HCT116 (cell line): ENCODE results near the gene PHF21B. TPM values are rescaled to one million over a fixed set of nuclear protein-coding genes. Genes with fewer than 3 reads are reported as not detected.

Source experiments
- ATAC-seq: fragments of 200-7000 bp; cut with Tn5 transposase; 2 replicates; pipeline ENCODE4 v1.9.1; 2020; ENCODE audit warnings: mild to moderate bottlenecking, moderate library complexity
- BruUV-seq: library from RNA; stranded (reverse); fragments of 400-500 nt; replicated peaks from 2 replicates; lab custom pipeline; 2021; lab: Mats Ljungman, UMichigan
- CTCF ChIA-PET: fragments of 300-600 bp; sonication (Branson Sonifier 250); formaldehyde crosslinking; loops from one replicate; lab custom pipeline; 2021; ENCODE audit warnings: antibody characterized with exemption; lab: Charles Lee
- POLR2A ChIA-PET: fragments of 300-600, 350-600 bp; sonication (Branson Sonifier 250); formaldehyde crosslinking; loops from one replicate; lab custom pipeline; 2021; ENCODE audit warnings: antibody characterized with exemption; lab: Charles Lee
- RAD21 ChIA-PET, 2 experiments: fragments of 300-600 bp; sonication (Branson Sonifier 250); formaldehyde crosslinking; loops; one replicate each; lab custom pipeline; 2023; ENCODE audit warnings: low total read pairs in 2 of 2; ENCODE audit not compliant: uncharacterized antibody in 2 of 2, unreplicated experiment in 2 of 2, low non-redundant PET in 1 of 2; lab: Charles Lee
- DNase-seq: peaks from one replicate; pipeline ENCODE4 v3.0.0-alpha.2; 2010; ENCODE audit warnings: low read depth, low spot score
- H2AFZ ChIP-seq: fragments of 200-600 bp; shearing (Covaris generic), sonication (generic); 2 replicates; pipeline ENCODE4 v1.6.1; 2017; ENCODE audit warnings: low read depth, mixed run types, mixed read lengths, antibody characterized with exemption, low read length; ENCODE audit not compliant: poor library complexity, severe bottlenecking
- H3K27ac ChIP-seq: 2 replicates; pipeline ENCODE4 v1.5.1; 2012; ENCODE audit warnings: low read depth, low read length
- H3K27me3 ChIP-seq: fragments of 200-600 bp; sonication (generic); 2 replicates; pipeline ENCODE4 v1.6.1; 2016; ENCODE audit warnings: mixed run types, low read length, mixed read lengths; ENCODE audit not compliant: insufficient read depth
- H3K36me3 ChIP-seq, 2 experiments: fragments of 200-500 bp in 1 of 2; fragments of 200-600 bp in 1 of 2; sonication (Bioruptor generic) in 1 of 2; sonication (generic) in 1 of 2; 2 replicates each; pipeline versions ENCODE4 v1.5.1 to v1.6.1; 2014 to 2016; ENCODE audit warnings: low read length in 2 of 2, inconsistent platforms in 1 of 2, mixed read lengths in 1 of 2, mixed run types in 1 of 2; ENCODE audit not compliant: insufficient read depth in 2 of 2, control insufficient read depth in 1 of 2
- H3K4me1 ChIP-seq, 2 experiments: fragments of 200-600 bp in 1 of 2; sonication (generic) in 1 of 2; 2 replicates each; pipeline versions ENCODE4 v1.5.1 to v1.6.1; 2012 to 2017; ENCODE audit warnings: low read length in 2 of 2, inconsistent platforms in 1 of 2, mild to moderate bottlenecking in 1 of 2, mixed read lengths in 1 of 2, mixed run types in 1 of 2, moderate library complexity in 1 of 2; ENCODE audit not compliant: insufficient read depth in 2 of 2, control insufficient read depth in 1 of 2
- H3K4me2 ChIP-seq: fragments of 200-600 bp; sonication (generic); 2 replicates; pipeline ENCODE4 v1.6.1; 2017; ENCODE audit warnings: mixed run types, low read length, mixed read lengths
- H3K4me3 ChIP-seq, 2 experiments: fragments of 200-600 bp in 1 of 2; sonication (generic) in 1 of 2; replicated peaks in 1 of 2; 2 replicates each; pipeline ENCODE4 v1.5.1; 2011 to 2016; ENCODE audit warnings: low read length in 2 of 2, control low read depth in 1 of 2, low read depth in 1 of 2, mild to moderate bottlenecking in 1 of 2, mixed read lengths in 1 of 2, mixed run types in 1 of 2
- H3K79me2 ChIP-seq: fragments of 200-600 bp; sonication (generic); 2 replicates; pipeline ENCODE4 v1.6.1; 2017; ENCODE audit warnings: mild to moderate bottlenecking, mixed run types, low read length, moderate library complexity, mixed read lengths; ENCODE audit not compliant: insufficient read depth
- H3K9ac ChIP-seq: fragments of 200-600 bp; sonication (generic); 2 replicates; pipeline ENCODE4 v1.6.1; 2016; ENCODE audit warnings: low read length, mixed read lengths
- H3K9me2 ChIP-seq: fragments of 200-600 bp; sonication (generic), shearing (Covaris generic); 2 replicates; pipeline ENCODE4 v1.6.1; 2017; ENCODE audit warnings: mixed run types, mild to moderate bottlenecking, moderate library complexity; ENCODE audit not compliant: insufficient read depth
- H3K9me3 ChIP-seq, 2 experiments: fragments of 200-500 bp in 1 of 2; fragments of 200-600 bp in 1 of 2; sonication (Bioruptor generic) in 1 of 2; sonication (generic) in 1 of 2; 2 replicates each; pipeline ENCODE4 v1.6.1; 2014 to 2017; ENCODE audit warnings: low read length in 2 of 2, mixed read lengths in 2 of 2, inconsistent platforms in 1 of 2, low read depth in 1 of 2, mild to moderate bottlenecking in 1 of 2, mixed run types in 1 of 2, moderate library complexity in 1 of 2; ENCODE audit not compliant: control insufficient read depth in 1 of 2, insufficient read depth in 1 of 2
- H4K20me1 ChIP-seq: fragments of 200-600 bp; sonication (generic), shearing (Covaris generic); 2 replicates; pipeline ENCODE4 v1.6.1; 2017; ENCODE audit warnings: mixed run types, mild to moderate bottlenecking, moderate library complexity; ENCODE audit not compliant: insufficient read depth
- ATF3 ChIP-seq: IDR thresholded peaks from 2 replicates; pipeline ENCODE4 v1.6.1; 2012
- CBX3 ChIP-seq: IDR thresholded peaks from 2 replicates; pipeline ENCODE4 v1.6.1; 2012; ENCODE audit warnings: low read depth
- CEBPB ChIP-seq: IDR thresholded peaks from 2 replicates; pipeline ENCODE4 v1.6.1; 2012; ENCODE audit warnings: low read depth
- CTCF ChIP-seq, 3 experiments: fragments of 200-600 bp in 1 of 3; sonication (generic) in 1 of 3; IDR thresholded peaks in 2 of 3; conservative IDR thresholded peaks in 1 of 3; 2 replicates each; pipeline ENCODE4 v1.5.1; 2012 to 2017; ENCODE audit warnings: low read depth in 2 of 3, low read length in 2 of 3, antibody characterized with exemption in 1 of 3, borderline replicate concordance in 1 of 3, control low read depth in 1 of 3, mild to moderate bottlenecking in 1 of 3, mixed read lengths in 1 of 3, mixed run types in 1 of 3, moderate library complexity in 1 of 3; ENCODE audit not compliant: insufficient read depth in 1 of 3
- ELF1 ChIP-seq: IDR thresholded peaks from 2 replicates; pipeline ENCODE4 v1.6.1; 2012; ENCODE audit warnings: low read depth, borderline replicate concordance
- EZH2 ChIP-seq: fragments of 200-600 bp; sonication (generic); IDR thresholded peaks from 2 replicates; pipeline ENCODE4 v1.6.1; 2017; ENCODE audit warnings: antibody characterized with exemption, mixed run types
- EZH2phosphoT487 ChIP-seq: fragments of 200-600 bp; IDR thresholded peaks from 2 replicates; pipeline ENCODE4 v1.6.1; 2018; ENCODE audit warnings: antibody characterized with exemption, borderline replicate concordance
- FOSL1 ChIP-seq: IDR thresholded peaks from 2 replicates; pipeline ENCODE4 v1.6.1; 2012; ENCODE audit warnings: low read depth
- JUND ChIP-seq: IDR thresholded peaks from 2 replicates; pipeline ENCODE4 v1.6.1; 2012
- MAX ChIP-seq: IDR thresholded peaks from 2 replicates; pipeline ENCODE4 v1.6.1; 2012
- POLR2A ChIP-seq: IDR thresholded peaks from 2 replicates; pipeline ENCODE4 v1.7.0; 2011; ENCODE audit warnings: borderline replicate concordance; ENCODE audit not compliant: insufficient read depth, insufficient read length; ENCODE audit errors: extremely low read depth
- RAD21 ChIP-seq: IDR thresholded peaks from 2 replicates; pipeline ENCODE4 v1.6.1; 2012; ENCODE audit warnings: low read depth, mild to moderate bottlenecking
- SIN3A ChIP-seq: IDR thresholded peaks from 2 replicates; pipeline ENCODE4 v1.6.1; 2012; ENCODE audit warnings: low read depth
- SP1 ChIP-seq: IDR thresholded peaks from 2 replicates; pipeline ENCODE4 v1.6.1; 2012; ENCODE audit warnings: low read depth
- SRF ChIP-seq: IDR thresholded peaks from 2 replicates; pipeline ENCODE4 v1.6.1; 2012; ENCODE audit warnings: low read depth
- TCF7L2 ChIP-seq: IDR thresholded peaks from 2 replicates; pipeline ENCODE4 v1.7.0; 2011; ENCODE audit warnings: borderline replicate concordance, inconsistent platforms; ENCODE audit not compliant: insufficient read depth, insufficient read length; ENCODE audit errors: extremely low read depth
- YY1 ChIP-seq: IDR thresholded peaks from 2 replicates; pipeline ENCODE4 v1.6.1; 2011; ENCODE audit warnings: low read length, low read depth, moderate library complexity, mild to moderate bottlenecking; ENCODE audit not compliant: insufficient replicate concordance; ENCODE audit errors: extremely low read depth
- ZFX ChIP-seq: fragments of 450-650 bp; IDR thresholded peaks from 2 replicates; pipeline ENCODE4 v1.6.1; 2017
- ZNF274 ChIP-seq: fragments of 200-500 bp; sonication (Bioruptor generic); IDR thresholded peaks from 2 replicates; pipeline ENCODE4 v1.6.1; 2014; ENCODE audit warnings: mild to moderate bottlenecking, low read depth, low read length, inconsistent platforms
- intact Hi-C: fragments of 100-400 bp; cut with micrococcal nuclease; formaldehyde crosslinking; loops from 2 replicates; pipeline ENCODE4 v1.10.0; 2022
- total RNA-seq: library from RNA; stranded (reverse); gene quantifications from one replicate; pipeline ENCODE4 v1.2.1, GENCODE V29; 2021; ENCODE audit not compliant: unreplicated experiment

Gene PHF21B
- total RNA-seq, 1 experiment from 2014 or later = not detected

GRCh38 chr22:44965171-44965570 is 44.6 kb downstream of the PHF21B start:
- H3K79me2 ChIP-seq = no peaks in the 10 kb centered on the region
- RAD21 ChIA-PET = no interaction called here
- TF ChIP-seq SIN3A = no peak
- TF ChIP-seq CBX3 = no peak
- TF ChIP-seq JUND = no peak
- TF ChIP-seq EZH2 = no peak
- TF ChIP-seq RAD21 = no peak
- no peak for TF ChIP-seq ELF1
- no peak for TF ChIP-seq EZH2phosphoT487
- TF ChIP-seq SP1 = no peak
- TF ChIP-seq FOSL1 = no peak
- TF ChIP-seq, all 23 proteins: peak for 0
- ChIA-PET POLR2A (no interaction called here), CTCF (no interaction called here)
- H3K4me1 ChIP-seq = no peaks in the 10 kb centered on the region
- intact Hi-C loops = no loop called here
- no peak overlapping the region for H3K4me2 ChIP-seq
- no peaks in the 10 kb centered on the region for H4K20me1 ChIP-seq
- H3K27me3 ChIP-seq = peaks cover 4% of the 10 kb centered on the region; the same call in 1 of the 2 replicates
- H3K27ac ChIP-seq = no peak overlapping the region
- H2AFZ ChIP-seq = no peak overlapping the region
- no peak for ATAC-seq
- H3K4me3 ChIP-seq = no peak overlapping the region
- no peak for DNase-seq
- no peaks in the 10 kb centered on the region for H3K9me3 ChIP-seq
- no peak overlapping the region for H3K9ac ChIP-seq
- H3K9me2 ChIP-seq = no peaks in the 10 kb centered on the region
- no TSS peak for BruUV-seq
- no peaks in the 10 kb centered on the region for H3K36me3 ChIP-seq

GRCh38 chr22:44964722-44965078 is 45.1 kb downstream of the PHF21B start:
- H3K27me3 ChIP-seq = no peaks in the 10 kb centered on the region
- no peaks in the 10 kb centered on the region for H3K36me3 ChIP-seq
- RAD21 ChIA-PET = no interaction called here
- CTCF ChIA-PET = no interaction called here
- no peaks in the 10 kb centered on the region for H3K9me3 ChIP-seq
- H3K9me2 ChIP-seq = no peaks in the 10 kb centered on the region
- H2AFZ ChIP-seq = no peak overlapping the region
- no peak overlapping the region for H3K4me3 ChIP-seq
- H3K9ac ChIP-seq = no peak overlapping the region
- intact Hi-C loops = no loop called here
- ATAC-seq (no peak), DNase-seq (no peak)
- H3K4me1 ChIP-seq = no peaks in the 10 kb centered on the region
- H4K20me1 ChIP-seq = no peaks in the 10 kb centered on the region
- no peak overlapping the region for H3K4me2 ChIP-seq
- BruUV-seq = no TSS peak
- H3K27ac ChIP-seq = no peak overlapping the region
- H3K79me2 ChIP-seq = no peaks in the 10 kb centered on the region
- POLR2A ChIA-PET = no interaction called here
- TF ChIP-seq CBX3 (no peak), FOSL1 (no peak), EZH2phosphoT487 (no peak), ZNF274 (no peak), MAX (no peak), ZFX (no peak), TCF7L2 (no peak), SRF (no peak), RAD21 (no peak), CEBPB (no peak), JUND (no peak), SIN3A (no peak), CTCF (IDR thresholded peaks at IDR 0.05 in 2 of 3, conservative IDR thresholded peaks at IDR 0.05 in 1 of 3; ENCODE audit: borderline replicate concordance in 1 of 3, insufficient read depth in 1 of 3, low read depth in 2 of 3, low read length in 2 of 3) (no peak), POLR2A (no peak), YY1 (no peak), ATF3 (no peak)
